Peyer's patch (tissue), 4 donors: ENCODE data around the gene ZNF85.
"Not testable (repeated sequence)": the region's sequence is repeated elsewhere in the genome, so short reads cannot be mapped to it uniquely, and the experiment has no call there.

Experiments
- POLR2A ChIP-seq, 2 donors: fragments of 450-650 bp; IDR thresholded peaks; one replicate each; pipeline ENCODE4 v1.5.1; 2017; ENCODE audit warnings: antibody characterized with exemption in 2 of 2, mild to moderate bottlenecking in 2 of 2, moderate library complexity in 2 of 2
- TF ChIP-seq, protein P1 (sequence below), 6 experiments: fragments of 450-650 bp in 4 of 6; fragments of 200-600 bp in 2 of 6; sonication (generic) in 1 of 6; IDR thresholded peaks; one replicate each; pipeline ENCODE4 v1.5.1; 2017 to 2019; ENCODE audit warnings: antibody characterized with exemption in 6 of 6, mild to moderate bottlenecking in 3 of 6, moderate library complexity in 1 of 6

DNA sequence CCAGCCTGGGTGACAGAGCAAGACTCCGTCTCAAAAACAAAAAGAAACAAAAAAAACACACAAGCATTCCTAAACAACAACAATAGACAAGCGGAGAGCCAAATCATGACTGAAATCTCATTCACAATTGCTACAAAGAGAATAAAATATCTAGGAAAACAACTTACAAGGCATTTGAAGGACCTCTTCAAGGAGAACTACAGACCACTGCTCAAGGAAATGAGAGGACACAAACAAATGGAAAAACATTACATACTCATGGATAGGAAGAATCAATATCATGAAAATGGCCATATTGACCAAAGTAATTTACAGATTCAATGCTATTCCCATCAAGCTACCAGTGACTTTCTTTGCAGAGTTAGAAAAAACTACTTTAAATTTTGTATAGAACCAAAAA, 69.7 kb downstream of the ZNF85 start:
- TF ChIP-seq POLR2A (IDR thresholded peaks at IDR 0.05): not testable (repeated sequence)
- TF ChIP-seq, protein P1, sequence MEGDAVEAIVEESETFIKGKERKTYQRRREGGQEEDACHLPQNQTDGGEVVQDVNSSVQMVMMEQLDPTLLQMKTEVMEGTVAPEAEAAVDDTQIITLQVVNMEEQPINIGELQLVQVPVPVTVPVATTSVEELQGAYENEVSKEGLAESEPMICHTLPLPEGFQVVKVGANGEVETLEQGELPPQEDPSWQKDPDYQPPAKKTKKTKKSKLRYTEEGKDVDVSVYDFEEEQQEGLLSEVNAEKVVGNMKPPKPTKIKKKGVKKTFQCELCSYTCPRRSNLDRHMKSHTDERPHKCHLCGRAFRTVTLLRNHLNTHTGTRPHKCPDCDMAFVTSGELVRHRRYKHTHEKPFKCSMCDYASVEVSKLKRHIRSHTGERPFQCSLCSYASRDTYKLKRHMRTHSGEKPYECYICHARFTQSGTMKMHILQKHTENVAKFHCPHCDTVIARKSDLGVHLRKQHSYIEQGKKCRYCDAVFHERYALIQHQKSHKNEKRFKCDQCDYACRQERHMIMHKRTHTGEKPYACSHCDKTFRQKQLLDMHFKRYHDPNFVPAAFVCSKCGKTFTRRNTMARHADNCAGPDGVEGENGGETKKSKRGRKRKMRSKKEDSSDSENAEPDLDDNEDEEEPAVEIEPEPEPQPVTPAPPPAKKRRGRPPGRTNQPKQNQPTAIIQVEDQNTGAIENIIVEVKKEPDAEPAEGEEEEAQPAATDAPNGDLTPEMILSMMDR (IDR thresholded peaks at IDR 0.05): not testable (repeated sequence)
